ENCODE results near the gene TBC1D28. TPM values are rescaled to one million over a fixed set of nuclear protein-coding genes. Genes with fewer than 3 reads are reported as not detected.

Gene TBC1D28
- total RNA-seq, 4 donors from 2014 or later, result not detected

Small RNA genes within 50 kb of the gene (small RNA-seq; reads per million reads assigned to genes)
- 0 reads per million in 4 donors for gene AC026271.2

Other genes starting within 250 kb of the TBC1D28 start
- 10 to 100 TPM in 3 of 4 donors, 1 to 10 TPM in 1; 5.5 to 52.9 (median 21.9) TPM for gene LGALS9C, start 167.6 kb downstream of the TBC1D28 start, total RNA-seq
- 1 to 10 TPM; 1.4 to 4.4 (median 2.5) TPM for gene FOXO3B, start 37.9 kb upstream of the TBC1D28 start, total RNA-seq
- under 1 TPM in 2 of 4 donors, not detected in 2; 0.09 to 0.19 TPM for gene FBXW10, start 99.7 kb upstream of the TBC1D28 start, total RNA-seq
- 10 to 100 TPM; 52.0 to 73.1 (median 57.9) TPM for gene TVP23B, start 136.8 kb upstream of the TBC1D28 start, total RNA-seq
- 10 to 100 TPM; 26.5 to 33.2 (median 28.6) TPM for gene PRPSAP2, start 213.7 kb upstream of the TBC1D28 start, total RNA-seq

All from esophagus squamous epithelium (tissue), 4 donors.